GM23248 (cell line): ENCODE results near the gene TSPOAP1. TPM values are rescaled to one million over a fixed set of nuclear protein-coding genes. Genes with fewer than 3 reads are reported as not detected.
A peak's percentile ranks its signal among the peaks of the same experiment; 100 is the strongest.

Experiments
- DNase-seq: peaks from one replicate; pipeline ENCODE4 v3.0.0-alpha.2; 2015
- H2AFZ ChIP-seq: fragments of 200-600 bp; sonication (generic); 2 replicates; pipeline ENCODE4 v1.6.1; 2016; ENCODE audit warnings: antibody characterized with exemption
- H3F3A ChIP-seq: fragments of 200-600 bp; sonication (generic); 2 replicates; pipeline ENCODE4 v1.6.1; 2016; ENCODE audit warnings: mild to moderate bottlenecking, antibody characterized with exemption, mixed run types; ENCODE audit not compliant: insufficient read depth
- H3K27ac ChIP-seq: fragments of 200-600 bp; sonication (generic); 2 replicates; pipeline ENCODE4 v1.5.1; 2016; ENCODE audit warnings: mild to moderate bottlenecking
- H3K27me3 ChIP-seq: fragments of 200-600 bp; sonication (generic); replicated peaks from 2 replicates; pipeline ENCODE4 v1.6.1; 2016; ENCODE audit warnings: mild to moderate bottlenecking; ENCODE audit not compliant: insufficient read depth
- H3K36me3 ChIP-seq: fragments of 200-600 bp; sonication (generic); 2 replicates; pipeline ENCODE4 v1.6.1; 2016; ENCODE audit warnings: low read depth, mild to moderate bottlenecking
- H3K4me1 ChIP-seq: fragments of 200-600 bp; sonication (generic); 2 replicates; pipeline ENCODE4 v1.6.1; 2016; ENCODE audit warnings: mild to moderate bottlenecking; ENCODE audit not compliant: insufficient read depth
- H3K4me2 ChIP-seq: fragments of 200-600 bp; sonication (generic); one replicate; pipeline ENCODE4 v1.6.1; 2016; ENCODE audit warnings: mild to moderate bottlenecking; ENCODE audit not compliant: unreplicated experiment
- H3K4me3 ChIP-seq: fragments of 200-600 bp; sonication (generic); 2 replicates; pipeline ENCODE4 v1.5.1; 2016; ENCODE audit warnings: mild to moderate bottlenecking
- H3K79me2 ChIP-seq: fragments of 200-600 bp; sonication (generic); 2 replicates; pipeline ENCODE4 v1.6.1; 2016; ENCODE audit warnings: mild to moderate bottlenecking; ENCODE audit not compliant: insufficient read depth
- H3K9ac ChIP-seq: fragments of 200-600 bp; sonication (generic); 2 replicates; pipeline ENCODE4 v1.6.1; 2016; ENCODE audit warnings: mild to moderate bottlenecking
- H3K9me2 ChIP-seq: fragments of 200-600 bp; sonication (generic); 2 replicates; pipeline ENCODE4 v1.6.1; 2016; ENCODE audit warnings: mixed run types, mild to moderate bottlenecking, moderate library complexity; ENCODE audit not compliant: insufficient read depth
- H3K9me3 ChIP-seq: fragments of 200-600 bp; sonication (generic); one replicate; pipeline ENCODE4 v1.6.1; 2017; ENCODE audit warnings: low read depth
- H4K20me1 ChIP-seq: fragments of 200-600 bp; sonication (generic); 2 replicates; pipeline ENCODE4 v1.6.0; 2016; ENCODE audit not compliant: insufficient read depth
- EZH2 ChIP-seq: fragments of 200-600 bp; sonication (generic); IDR thresholded peaks from 2 replicates; pipeline ENCODE4 v1.6.1; 2018; ENCODE audit warnings: antibody characterized with exemption, mild to moderate bottlenecking; ENCODE audit not compliant: insufficient read depth, poor library complexity, severe bottlenecking
- EZH2phosphoT487 ChIP-seq: fragments of 200-600 bp; sonication (generic); IDR thresholded peaks from 2 replicates; pipeline ENCODE4 v1.6.1; 2018; ENCODE audit warnings: antibody characterized with exemption, moderate library complexity, mild to moderate bottlenecking, low read depth; ENCODE audit not compliant: insufficient read depth
- WGBS, 2 experiments: methylation state at CpG; one replicate each; pipeline ENCODE4 v1.1.6; 2015 to 2017; ENCODE audit warnings: low lambda C conversion rate in 2 of 2, low coverage in 1 of 2; ENCODE audit errors: missing lambda C conversion rate in 2 of 2; 5-methylcytosine and 5-hydroxymethylcytosine counted together
- in situ Hi-C: fragments of 300-500 bp; cut with MboI; formaldehyde crosslinking; loops from 2 replicates; pipeline ENCODE4 v1.15.0; 2020
- polyA plus RNA-seq: library from polyadenylated mRNA; unstranded; fragments of >200 nt; fragmentation: Nextera tagmentation; extraction: Ambion mirVana; gene quantifications from 2 replicates; pipeline ENCODE4 v1.2.1, GENCODE V29; 2016
- total RNA-seq: library from RNA; depleted of rRNA; stranded (reverse); fragments of >200 nt; shearing (Covaris generic); gene quantifications from 2 replicates; pipeline ENCODE4 v1.2.3, GENCODE V29; 2014

Gene TSPOAP1
- total and polyA plus RNA-seq, 2 experiments from 2014 or later, result 0.76 to 1.0 TPM

GRCh38 chr17:58294034-58294433 is 34.6 kb downstream of the TSPOAP1 start:
- 50 to 71% methylated on average over 1 of the region's 1 CpG for WGBS, 2 experiments
- H3K4me3 ChIP-seq, result no peak overlapping the region

DNA sequence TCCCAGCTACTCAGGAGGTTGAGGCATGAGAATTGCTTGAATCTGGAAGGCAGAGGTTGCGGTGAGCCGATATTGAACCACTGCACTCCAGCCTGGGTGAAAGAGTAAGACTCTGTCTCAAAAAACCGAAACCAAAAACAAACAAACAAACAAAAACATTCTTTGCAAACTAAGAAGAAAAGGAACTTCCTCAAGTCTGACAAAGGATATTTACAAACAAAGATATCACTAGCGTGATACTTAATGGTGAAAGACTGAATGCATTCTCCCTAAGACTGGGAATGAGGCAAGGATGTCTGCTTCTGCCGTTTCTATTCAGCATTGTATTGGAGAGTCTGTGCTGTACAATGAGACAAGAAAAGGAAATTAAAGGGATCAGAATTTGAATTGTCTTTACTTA is 37.3 kb downstream of the TSPOAP1 start:
- Histone ChIP-seq H3K36me3 (no peaks in the 10 kb centered on the region), H3K9me3 (no peaks in the 10 kb centered on the region), H3K4me2 (no peak overlapping the region), H3K27me3 (peaks cover 35% of the 10 kb centered on the region), H4K20me1 (no peaks in the 10 kb centered on the region), H3K4me1 (no peaks in the 10 kb centered on the region), H3K4me3 (no peak overlapping the region), H3K9me2 (no peaks in the 10 kb centered on the region), H3F3A (no peaks in the 10 kb centered on the region), H3K79me2 (no peaks in the 10 kb centered on the region), H3K9ac (no peak overlapping the region), H3K27ac (no peak overlapping the region), H2AFZ (no peak overlapping the region)
- TF ChIP-seq EZH2phosphoT487 (no peak), EZH2 (no peak)
- 64 to 70% methylated on average over 5 of the region's 5 CpGs for WGBS, 2 experiments
- DNase-seq, result no peak
- in situ Hi-C loops, result no loop called here

More at GRCh38 chr17:58294034-58294433, 34.6 kb downstream of the TSPOAP1 start:
- Histone ChIP-seq H4K20me1 (no peaks in the 10 kb centered on the region), H2AFZ (no peak overlapping the region), H3K9ac (no peak overlapping the region), H3K79me2 (no peaks in the 10 kb centered on the region), H3K27ac (no peak overlapping the region), H3K4me1 (no peaks in the 10 kb centered on the region), H3K36me3 (no peaks in the 10 kb centered on the region), H3K9me2 (no peaks in the 10 kb centered on the region), H3K27me3 (peaks cover 35% of the 10 kb centered on the region), H3K4me2 (no peak overlapping the region), H3F3A (no peaks in the 10 kb centered on the region), H3K9me3 (no peaks in the 10 kb centered on the region)
- TF ChIP-seq EZH2, result no peak
- TF ChIP-seq EZH2phosphoT487, result no peak
- in situ Hi-C loops, result no loop called here
- DNase-seq, result no peak

DNA sequence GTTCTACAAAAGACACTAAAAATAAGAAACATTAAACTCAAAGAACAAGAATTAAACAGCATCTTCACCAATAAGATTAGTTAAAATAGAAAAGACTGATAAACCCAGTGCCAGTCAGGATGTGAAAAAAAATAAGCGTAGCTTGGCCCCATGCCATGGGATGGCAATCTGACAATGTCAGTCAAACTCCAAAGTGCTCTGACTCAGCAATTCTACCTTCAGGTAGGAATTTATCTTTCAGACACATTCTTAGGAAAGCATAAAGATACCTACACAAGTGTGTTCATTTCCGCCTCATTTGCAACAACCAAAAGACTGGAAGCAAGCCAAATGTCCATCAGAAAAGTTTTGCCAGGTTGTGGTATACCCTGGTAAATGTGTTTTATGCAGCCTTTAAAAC is 38.7 kb downstream of the TSPOAP1 start:
- no peak overlapping the region for H3K4me3 ChIP-seq
- H2AFZ ChIP-seq, result no peak overlapping the region
- no peaks in the 10 kb centered on the region for H3K36me3 ChIP-seq
- no peak for DNase-seq
- H3K79me2 ChIP-seq, result no peaks in the 10 kb centered on the region
- H3K9ac ChIP-seq, result no peak overlapping the region
- H3K9me2 ChIP-seq, result no peaks in the 10 kb centered on the region
- peaks cover 35% of the 10 kb centered on the region for H3K27me3 ChIP-seq
- TF ChIP-seq EZH2 (no peak), EZH2phosphoT487 (no peak)
- no peak overlapping the region for H3K27ac ChIP-seq
- H3K4me1 ChIP-seq, result no peaks in the 10 kb centered on the region
- no peaks in the 10 kb centered on the region for H4K20me1 ChIP-seq
- no peaks in the 10 kb centered on the region for H3F3A ChIP-seq
- no peak overlapping the region for H3K4me2 ChIP-seq
- 64 to 69% methylated on average over 2 of the region's 2 CpGs for WGBS, 2 experiments
- H3K9me3 ChIP-seq, result no peaks in the 10 kb centered on the region
- in situ Hi-C loops, result no loop called here

DNA sequence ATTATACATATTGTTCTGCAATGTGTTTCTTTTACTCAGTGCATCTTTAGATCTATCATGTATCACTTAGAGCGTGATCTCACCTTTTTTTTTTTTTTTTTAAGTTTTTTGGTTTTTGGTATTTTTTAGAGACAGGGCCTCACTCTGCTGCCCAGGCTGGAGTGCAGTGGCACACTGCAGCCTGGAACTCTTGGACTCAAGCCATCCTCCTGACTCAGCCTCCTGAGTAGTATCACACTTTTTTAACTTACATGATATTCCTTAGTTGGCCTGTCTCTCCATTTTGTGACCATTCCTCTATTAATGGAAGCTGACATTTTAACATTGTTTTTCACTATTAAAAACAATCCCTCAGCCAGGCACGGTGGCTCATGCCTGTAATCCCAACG is 43.2 kb downstream of the TSPOAP1 start:
- H4K20me1 ChIP-seq, result no peaks in the 10 kb centered on the region
- no peaks in the 10 kb centered on the region for H3K36me3 ChIP-seq
- H3K27me3 ChIP-seq, result peaks cover 7% of the 10 kb centered on the region
- no peak for TF ChIP-seq EZH2
- no peak for TF ChIP-seq EZH2phosphoT487
- no peak overlapping the region for H3K9ac ChIP-seq
- H3F3A ChIP-seq, result no peaks in the 10 kb centered on the region
- H3K4me2 ChIP-seq, result no peak overlapping the region
- DNase-seq, result peak; percentile 51
- H3K79me2 ChIP-seq, result no peaks in the 10 kb centered on the region
- H3K9me2 ChIP-seq, result no peaks in the 10 kb centered on the region
- in situ Hi-C loops, result no loop called here
- no peaks in the 10 kb centered on the region for H3K4me1 ChIP-seq
- H3K4me3 ChIP-seq, result no peak overlapping the region
- H3K9me3 ChIP-seq, result no peaks in the 10 kb centered on the region
- no peak overlapping the region for H3K27ac ChIP-seq
- H2AFZ ChIP-seq, result no peak overlapping the region; the same call in 1 of the 2 replicates
- 42 to 48% methylated on average over 3 of the region's 3 CpGs for WGBS, 2 experiments
